Loucy (cell line): ENCODE data around the gene KLHDC3.

Source experiments
- H2AFZ ChIP-seq: fragments of 200-600 bp; sonication (generic); 2 replicates; pipeline ENCODE4 v1.6.0; 2016; ENCODE audit warnings: antibody characterized with exemption, mild to moderate bottlenecking, low read length, moderate library complexity
- H3F3A ChIP-seq: fragments of 200-600 bp; 2 replicates; pipeline ENCODE4 v1.6.0; 2016; ENCODE audit warnings: antibody characterized with exemption, low read depth, mild to moderate bottlenecking
- H3K27me3 ChIP-seq: fragments of 200-600 bp; sonication (generic); 2 replicates; pipeline ENCODE4 v1.6.1; 2014; ENCODE audit warnings: low read length, mild to moderate bottlenecking; ENCODE audit not compliant: insufficient read depth, poor library complexity, severe bottlenecking
- H3K36me3 ChIP-seq: fragments of 200-600 bp; sonication (generic); 2 replicates; pipeline ENCODE4 v1.6.1; 2016; ENCODE audit warnings: low read length; ENCODE audit not compliant: insufficient read depth
- H3K4me1 ChIP-seq: fragments of 200-600 bp; sonication (generic); 2 replicates; pipeline ENCODE4 v1.5.1; 2014; ENCODE audit warnings: low read length, mild to moderate bottlenecking; ENCODE audit not compliant: insufficient read depth, poor library complexity, severe bottlenecking
- H3K4me2 ChIP-seq: fragments of 200-600 bp; sonication (generic); 2 replicates; pipeline ENCODE4 v1.6.0; 2014; ENCODE audit warnings: antibody characterized with exemption, low read length, low read depth, mild to moderate bottlenecking; ENCODE audit not compliant: poor library complexity, severe bottlenecking
- H3K4me3 ChIP-seq: fragments of 200-600 bp; sonication (generic); 2 replicates; pipeline ENCODE4 v1.5.1; 2014; ENCODE audit warnings: low read length, mild to moderate bottlenecking, mixed read lengths; ENCODE audit not compliant: poor library complexity, severe bottlenecking
- H3K79me2 ChIP-seq: fragments of 200-600 bp; sonication (generic); 2 replicates; pipeline ENCODE4 v1.6.1; 2014; ENCODE audit warnings: low read length; ENCODE audit not compliant: insufficient read depth
- H3K9ac ChIP-seq: fragments of 200-600 bp; sonication (generic); 2 replicates; pipeline ENCODE4 v1.6.0; 2014; ENCODE audit warnings: mild to moderate bottlenecking, low read depth, low read length, moderate library complexity; ENCODE audit not compliant: poor library complexity, severe bottlenecking
- H3K9me2 ChIP-seq: fragments of 200-600 bp; sonication (generic); replicated peaks from 2 replicates; pipeline ENCODE4 v1.6.1; 2016; ENCODE audit warnings: low read depth, low read length, mixed read lengths
- H3K9me3 ChIP-seq: fragments of 200-600 bp; sonication (generic); 2 replicates; pipeline ENCODE4 v1.6.1; 2014; ENCODE audit warnings: mild to moderate bottlenecking, antibody characterized with exemption, low read length, low read depth; ENCODE audit not compliant: insufficient read depth
- H4K20me1 ChIP-seq: fragments of 200-600 bp; sonication (generic); 2 replicates; pipeline ENCODE4 v1.6.0; 2014; ENCODE audit warnings: antibody characterized with exemption, low read length, mild to moderate bottlenecking; ENCODE audit not compliant: insufficient read depth, poor library complexity, severe bottlenecking
- EZH2phosphoT487 ChIP-seq: fragments of 200-600 bp; IDR thresholded peaks from 2 replicates; pipeline ENCODE4 v1.6.1; 2018; ENCODE audit warnings: antibody characterized with exemption, mild to moderate bottlenecking, moderate library complexity, borderline replicate concordance
- TF ChIP-seq, protein P1 (sequence below): fragments of 200-600 bp; sonication (generic); conservative IDR thresholded peaks from 2 replicates; pipeline ENCODE4 v1.5.1; 2014; ENCODE audit warnings: mild to moderate bottlenecking, antibody characterized with exemption, low read length

The KLHDC3 gene

GRCh38 chr6:43014434-43014909 is 423 bp downstream of the KLHDC3 start:
- Histone ChIP-seq H2AFZ (0 out of 2 replicates have a peak overlapping the region, but pooled peaks have one; percentile 32), H3K36me3 (peaks cover 37% of the 10 kb centered on the region; the same call in 1 of the 2 replicates), H3K79me2 (peaks cover 56% of the 10 kb centered on the region), H3K27me3 (no peaks in the 10 kb centered on the region), H3K4me2 (peak overlapping the region; percentile 87), H3K9me3 (no peaks in the 10 kb centered on the region), H3F3A (no peaks in the 10 kb centered on the region), H3K9me2 (no peaks in the 10 kb centered on the region), H3K4me1 (peaks cover 36% of the 10 kb centered on the region), H4K20me1 (no peaks in the 10 kb centered on the region), H3K4me3 (peak overlapping the region; percentile 82), H3K9ac (peak overlapping the region; percentile 81)
- TF ChIP-seq EZH2phosphoT487: no peak
- TF ChIP-seq, protein P1, sequence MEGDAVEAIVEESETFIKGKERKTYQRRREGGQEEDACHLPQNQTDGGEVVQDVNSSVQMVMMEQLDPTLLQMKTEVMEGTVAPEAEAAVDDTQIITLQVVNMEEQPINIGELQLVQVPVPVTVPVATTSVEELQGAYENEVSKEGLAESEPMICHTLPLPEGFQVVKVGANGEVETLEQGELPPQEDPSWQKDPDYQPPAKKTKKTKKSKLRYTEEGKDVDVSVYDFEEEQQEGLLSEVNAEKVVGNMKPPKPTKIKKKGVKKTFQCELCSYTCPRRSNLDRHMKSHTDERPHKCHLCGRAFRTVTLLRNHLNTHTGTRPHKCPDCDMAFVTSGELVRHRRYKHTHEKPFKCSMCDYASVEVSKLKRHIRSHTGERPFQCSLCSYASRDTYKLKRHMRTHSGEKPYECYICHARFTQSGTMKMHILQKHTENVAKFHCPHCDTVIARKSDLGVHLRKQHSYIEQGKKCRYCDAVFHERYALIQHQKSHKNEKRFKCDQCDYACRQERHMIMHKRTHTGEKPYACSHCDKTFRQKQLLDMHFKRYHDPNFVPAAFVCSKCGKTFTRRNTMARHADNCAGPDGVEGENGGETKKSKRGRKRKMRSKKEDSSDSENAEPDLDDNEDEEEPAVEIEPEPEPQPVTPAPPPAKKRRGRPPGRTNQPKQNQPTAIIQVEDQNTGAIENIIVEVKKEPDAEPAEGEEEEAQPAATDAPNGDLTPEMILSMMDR: no peak

- H3K4me3 ChIP-seq: peak overlapping the region; percentile 35
Measured at GRCh38 chr6:43016176-43016942, 2.3 kb downstream of the KLHDC3 start.

GRCh38 chr6:43016943-43017334 is 2.9 kb downstream of the KLHDC3 start:
- Histone ChIP-seq H3K4me2 (peak overlapping the region; percentile 56), H3K27me3 (no peaks in the 10 kb centered on the region), H3K4me1 (peaks cover 42% of the 10 kb centered on the region), H3K9ac (peak overlapping the region; percentile 32), H3K36me3 (peaks cover 13% of the 10 kb centered on the region; the same call in 1 of the 2 replicates), H4K20me1 (no peaks in the 10 kb centered on the region), H3K79me2 (peaks cover 64% of the 10 kb centered on the region), H3K4me3 (peak overlapping the region; percentile 35), H3K9me2 (no peaks in the 10 kb centered on the region), H3K9me3 (no peaks in the 10 kb centered on the region), H2AFZ (no peak overlapping the region), H3F3A (no peaks in the 10 kb centered on the region)
- TF ChIP-seq EZH2phosphoT487: no peak
- TF ChIP-seq, protein P1: no peak

More at GRCh38 chr6:43016176-43016942, 2.3 kb downstream of the KLHDC3 start:
- Histone ChIP-seq H3K9me2 (no peaks in the 10 kb centered on the region), H4K20me1 (no peaks in the 10 kb centered on the region), H3K9ac (peak overlapping the region; percentile 32), H3K36me3 (peaks cover 19% of the 10 kb centered on the region; the same call in 1 of the 2 replicates), H3K27me3 (no peaks in the 10 kb centered on the region), H3F3A (no peaks in the 10 kb centered on the region), H3K79me2 (peaks cover 62% of the 10 kb centered on the region), H3K4me2 (peak overlapping the region; percentile 56), H3K9me3 (no peaks in the 10 kb centered on the region), H2AFZ (no peak overlapping the region), H3K4me1 (peaks cover 42% of the 10 kb centered on the region)
- TF ChIP-seq, protein P1: no peak
- no peak for TF ChIP-seq EZH2phosphoT487
